Astrocyte (in vitro differentiated cells and primary cell): ENCODE measurements around the gene SUPT6H. TPM values are rescaled to one million over a fixed set of nuclear protein-coding genes. Genes with fewer than 3 reads are reported as not detected.
A peak's percentile ranks its signal among the peaks of the same experiment; 100 is the strongest.

ENCODE experiments used
- DNase-seq: peaks from one replicate; pipeline ENCODE4 v3.0.0-alpha.2; 2010; ENCODE audit warnings: low read depth
- FAIRE-seq: peaks from 2 replicates; lab custom pipeline; 2011; peaks lifted over from hg19 to GRCh38; lab: Jason Lieb, UNC
- H2AFZ ChIP-seq: 2 replicates; pipeline ENCODE4 v1.6.0; 2012; ENCODE audit warnings: low read depth, low read length, inconsistent platforms
- H3K27ac ChIP-seq: 2 replicates; pipeline ENCODE4 v1.5.1; 2011; ENCODE audit warnings: low read depth, low read length, inconsistent platforms
- H3K27me3 ChIP-seq: 2 replicates; pipeline ENCODE4 v1.6.0; 2011; ENCODE audit warnings: low read length, inconsistent platforms; ENCODE audit not compliant: insufficient read depth
- H3K36me3 ChIP-seq: 2 replicates; pipeline ENCODE4 v1.5.1; 2011; ENCODE audit warnings: low read length, inconsistent platforms; ENCODE audit not compliant: insufficient read depth
- H3K4me1 ChIP-seq: 2 replicates; pipeline ENCODE4 v1.5.1; 2011; ENCODE audit warnings: low read length, inconsistent platforms; ENCODE audit not compliant: insufficient read depth
- H3K4me2 ChIP-seq: 2 replicates; pipeline ENCODE4 v1.6.0; 2012; ENCODE audit warnings: low read length, inconsistent platforms
- H3K4me3 ChIP-seq: 2 replicates; pipeline ENCODE4 v1.5.1; 2011; ENCODE audit warnings: low read depth, mild to moderate bottlenecking, low read length, inconsistent platforms; ENCODE audit not compliant: insufficient read depth
- H3K79me2 ChIP-seq: 2 replicates; pipeline ENCODE4 v1.6.0; 2012; ENCODE audit warnings: mild to moderate bottlenecking, low read length, inconsistent platforms; ENCODE audit not compliant: insufficient read depth
- H3K9ac ChIP-seq: 2 replicates; pipeline ENCODE4 v1.6.0; 2012; ENCODE audit warnings: mild to moderate bottlenecking, low read length, inconsistent platforms
- H3K9me3 ChIP-seq: 2 replicates; pipeline ENCODE4 v1.5.1; 2012; ENCODE audit warnings: low read depth, mild to moderate bottlenecking, low read length, inconsistent platforms; ENCODE audit not compliant: insufficient read depth
- H4K20me1 ChIP-seq: 2 replicates; pipeline ENCODE4 v1.6.0; 2012; ENCODE audit warnings: low read length, inconsistent platforms; ENCODE audit not compliant: insufficient read depth
- H3K27ac Mint-ChIP-seq: one replicate; pipeline ENCODE4 v1.8.0; 2021; ENCODE audit warnings: mild to moderate bottlenecking, mixed read lengths; ENCODE audit not compliant: unreplicated experiment
- H3K27me3 Mint-ChIP-seq: one replicate; pipeline ENCODE4 v1.8.0; 2021; ENCODE audit warnings: low read depth, mixed read lengths; ENCODE audit not compliant: unreplicated experiment
- H3K36me3 Mint-ChIP-seq: one replicate; pipeline ENCODE4 v1.8.0; 2021; ENCODE audit warnings: low read depth, mixed read lengths; ENCODE audit not compliant: unreplicated experiment
- H3K4me1 Mint-ChIP-seq: one replicate; pipeline ENCODE4 v1.8.0; 2021; ENCODE audit warnings: low read depth, mixed read lengths; ENCODE audit not compliant: unreplicated experiment
- H3K4me3 Mint-ChIP-seq: one replicate; pipeline ENCODE4 v1.8.0; 2021; ENCODE audit warnings: mild to moderate bottlenecking, moderate library complexity, mixed read lengths; ENCODE audit not compliant: unreplicated experiment
- H3K9me3 Mint-ChIP-seq: one replicate; pipeline ENCODE4 v1.8.0; 2021; ENCODE audit warnings: mild to moderate bottlenecking, mixed read lengths; ENCODE audit not compliant: unreplicated experiment
- CTCF ChIP-seq: IDR thresholded peaks from 2 replicates; pipeline ENCODE4 v1.5.1; 2011; ENCODE audit warnings: low read depth, mild to moderate bottlenecking, inconsistent platforms, low read length, moderate library complexity; ENCODE audit not compliant: insufficient read depth
- EZH2 ChIP-seq: IDR thresholded peaks from 2 replicates; pipeline ENCODE4 v1.6.1; 2012; ENCODE audit warnings: mild to moderate bottlenecking, low read length, inconsistent platforms; ENCODE audit not compliant: insufficient read depth
- total RNA-seq: library from RNA; stranded (reverse); gene quantifications from 2 replicates; pipeline ENCODE4 v1.2.1, GENCODE V29; 2021

SUPT6H gene
- total RNA-seq, 1 donor from 2014 or later, result 95.9 TPM

GRCh38 chr17:28646039-28646754, 15.8 kb upstream of the SUPT6H start:
- Histone ChIP-seq H3K4me3 (no peak overlapping the region), H2AFZ (no peak overlapping the region)

GRCh38 chr17:28648698-28649097, 13.3 kb upstream of the SUPT6H start:
- H4K20me1 ChIP-seq, result peaks cover 24% of the 10 kb centered on the region
- H3K4me3 ChIP-seq, result no peak overlapping the region
- TF ChIP-seq CTCF (no peak), EZH2 (no peak)
- no peak for FAIRE-seq
- no peaks in the 10 kb centered on the region for H3K9me3 ChIP-seq
- H3K9ac ChIP-seq, result no peak overlapping the region
- no peak overlapping the region for H3K4me2 ChIP-seq
- H3K27ac ChIP-seq, result no peak overlapping the region
- no peaks in the 10 kb centered on the region for H3K9me3 Mint-ChIP-seq
- no peak overlapping the region for H2AFZ ChIP-seq
- no peak overlapping the region for H3K27ac Mint-ChIP-seq
- H3K4me3 Mint-ChIP-seq, result no peak overlapping the region
- H3K27me3 Mint-ChIP-seq, result no peaks in the 10 kb centered on the region
- H3K79me2 ChIP-seq, result peaks cover 35% of the 10 kb centered on the region
- no peak for DNase-seq
- H3K4me1 Mint-ChIP-seq, result peaks cover 4% of the 10 kb centered on the region
- H3K4me1 ChIP-seq, result peaks cover 7% of the 10 kb centered on the region
- no peaks in the 10 kb centered on the region for H3K27me3 ChIP-seq
- peaks cover 16% of the 10 kb centered on the region for H3K36me3 Mint-ChIP-seq
- H3K36me3 ChIP-seq, result peaks cover 24% of the 10 kb centered on the region

More at GRCh38 chr17:28646039-28646754, 15.8 kb upstream of the SUPT6H start:
- Histone ChIP-seq H4K20me1 (peaks cover 32% of the 10 kb centered on the region), H3K27me3 (no peaks in the 10 kb centered on the region), H3K27ac (peak overlapping the region; percentile 32), H3K9me3 (no peaks in the 10 kb centered on the region), H3K4me2 (peak overlapping the region; percentile 46), H3K9ac (peak overlapping the region; percentile 52), H3K4me1 (peaks cover 12% of the 10 kb centered on the region), H3K79me2 (peaks cover 34% of the 10 kb centered on the region), H3K36me3 (peaks cover 32% of the 10 kb centered on the region)
- DNase-seq, result no peak
- no peaks in the 10 kb centered on the region for H3K9me3 Mint-ChIP-seq
- peak overlapping the region; percentile 66 for H3K27ac Mint-ChIP-seq
- no peak for TF ChIP-seq EZH2
- no peak for TF ChIP-seq CTCF
- H3K36me3 Mint-ChIP-seq, result peaks cover 6% of the 10 kb centered on the region
- peaks cover 12% of the 10 kb centered on the region for H3K4me1 Mint-ChIP-seq
- H3K27me3 Mint-ChIP-seq, result no peaks in the 10 kb centered on the region
- peak overlapping the region; percentile 77 for H3K4me3 Mint-ChIP-seq
- no peak for FAIRE-seq

- TF ChIP-seq EZH2 (no peak), CTCF (no peak)
- Histone ChIP-seq H4K20me1 (peaks cover 35% of the 10 kb centered on the region), H3K9me3 (no peaks in the 10 kb centered on the region), H3K4me1 (no peaks in the 10 kb centered on the region), H3K4me2 (no peak overlapping the region), H3K27ac (no peak overlapping the region), H3K9ac (no peak overlapping the region), H2AFZ (no peak overlapping the region), H3K4me3 (no peak overlapping the region), H3K27me3 (no peaks in the 10 kb centered on the region), H3K36me3 (peaks cover 26% of the 10 kb centered on the region), H3K79me2 (peaks cover 73% of the 10 kb centered on the region)
- no peak overlapping the region for H3K27ac Mint-ChIP-seq
- DNase-seq, result no peak
- peaks cover 26% of the 10 kb centered on the region for H3K36me3 Mint-ChIP-seq
- no peaks in the 10 kb centered on the region for H3K9me3 Mint-ChIP-seq
- H3K4me3 Mint-ChIP-seq, result no peak overlapping the region
- H3K27me3 Mint-ChIP-seq, result no peaks in the 10 kb centered on the region
- no peaks in the 10 kb centered on the region for H3K4me1 Mint-ChIP-seq
- no peak for FAIRE-seq
These were observed 6.8 kb upstream of the SUPT6H start for GRCh38 chr17:28655160-28655559.
